ENCODE measurements around the gene TTLL13.
A peak's percentile ranks its signal among the peaks of the same experiment; 100 is the strongest.

TTLL13 gene

DNA sequence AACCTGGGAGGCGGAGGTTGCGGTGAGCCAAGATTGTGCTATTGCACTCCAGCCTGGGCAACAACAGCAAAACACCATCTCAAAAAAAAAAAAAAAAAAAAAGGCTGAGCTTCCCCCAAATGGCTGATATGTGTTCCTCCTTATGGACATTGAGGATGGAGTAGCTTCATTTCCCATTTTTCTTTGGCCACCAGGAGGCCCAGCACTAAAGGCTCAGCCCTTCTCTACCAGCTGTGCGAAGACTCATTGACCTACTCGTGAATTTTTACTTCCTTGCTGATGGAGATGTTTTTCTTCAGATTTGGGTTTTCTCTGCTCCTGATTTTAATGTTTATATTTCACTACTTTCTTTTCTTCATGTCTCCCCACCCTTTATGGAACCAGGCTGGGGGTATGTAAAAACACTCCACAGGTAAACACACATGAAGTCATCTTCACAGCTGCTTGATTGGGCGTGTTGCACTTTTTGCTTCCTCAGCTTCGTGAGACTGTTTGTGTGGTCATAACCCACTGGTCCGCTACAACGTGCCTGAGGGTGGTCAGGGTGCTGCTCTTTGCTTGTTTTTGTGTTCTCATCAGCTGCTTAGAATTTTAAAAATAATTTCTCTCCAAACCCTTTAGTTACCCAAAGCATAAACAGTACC is 34.7 kb upstream of the TTLL13 start:
- DNase-seq = no peak

- DNase-seq = no peak
These were observed 31.5 kb upstream of the TTLL13 start for GRCh38 chr15:90217671-90218394.

- no peak for DNase-seq
These were observed 29.8 kb upstream of the TTLL13 start for GRCh38 chr15:90219421-90220141.

DNA sequence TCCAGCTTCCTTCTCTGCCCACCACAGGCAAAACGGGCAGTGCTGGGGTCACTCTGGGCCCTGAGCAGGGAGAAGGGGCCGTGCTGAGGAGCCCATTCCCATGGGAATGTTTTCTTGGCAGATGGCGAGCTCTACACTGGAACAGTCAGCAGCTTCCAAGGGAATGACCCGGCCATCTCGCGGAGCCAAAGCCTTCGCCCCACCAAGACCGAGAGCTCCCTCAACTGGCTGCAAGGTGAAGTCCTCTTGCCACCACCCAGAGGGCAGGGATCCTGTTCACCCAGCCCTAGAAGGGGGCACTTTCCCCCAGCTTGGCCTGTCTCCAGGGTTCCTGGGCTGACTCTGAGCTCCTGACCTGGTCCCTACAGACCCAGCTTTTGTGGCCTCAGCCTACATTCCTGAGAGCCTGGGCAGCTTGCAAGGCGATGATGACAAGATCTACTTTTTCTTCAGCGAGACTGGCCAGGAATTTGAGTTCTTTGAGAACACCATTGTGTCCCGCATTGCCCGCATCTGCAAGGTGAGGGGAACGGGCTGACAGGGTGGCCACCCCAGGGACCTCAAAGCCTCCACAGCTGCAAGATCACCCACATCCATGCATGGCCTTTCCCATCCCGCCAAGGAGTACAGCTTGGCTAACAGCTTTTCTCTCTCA is 28.0 kb upstream of the TTLL13 start:
- peak; percentile 64 for DNase-seq

- DNase-seq = no peak
These were observed 26.8 kb upstream of the TTLL13 start for GRCh38 chr15:90222547-90222946.

- no peak for DNase-seq
These were observed 25.8 kb upstream of the TTLL13 start for GRCh38 chr15:90223441-90224165.

- no peak for DNase-seq
These were observed 24.3 kb upstream of the TTLL13 start for GRCh38 chr15:90225047-90225446.

DNA sequence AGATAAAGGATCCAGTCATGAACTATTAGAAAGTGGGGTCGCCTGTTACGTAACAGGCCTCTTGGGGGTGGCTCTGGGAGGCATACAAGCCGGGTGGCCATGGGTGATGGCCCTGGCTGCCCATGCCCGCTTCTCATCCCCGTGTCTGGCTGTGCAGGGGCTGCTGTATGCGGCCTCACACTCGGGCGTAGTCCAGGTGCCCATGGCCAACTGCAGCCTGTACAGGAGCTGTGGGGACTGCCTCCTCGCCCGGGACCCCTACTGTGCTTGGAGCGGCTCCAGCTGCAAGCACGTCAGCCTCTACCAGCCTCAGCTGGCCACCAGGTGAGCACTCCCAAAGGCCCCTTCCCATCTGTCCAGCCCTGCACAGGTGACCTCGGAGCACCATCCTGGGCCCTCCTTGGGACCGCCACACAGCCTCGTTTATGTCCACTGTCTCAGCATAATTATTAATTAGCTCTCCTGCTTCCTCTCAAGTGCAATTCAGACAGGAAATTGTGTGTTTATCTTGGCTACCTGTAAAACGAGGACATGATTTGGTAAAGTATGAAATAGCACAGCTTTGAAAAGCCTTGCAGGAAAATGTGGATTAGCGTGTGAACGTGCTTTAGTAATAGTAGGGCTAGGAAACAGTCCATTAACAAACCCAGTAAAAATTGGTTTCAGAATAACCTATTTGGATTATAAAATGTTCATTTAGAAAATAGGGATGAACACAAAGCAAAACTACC is 23.7 kb upstream of the TTLL13 start:
- DNase-seq = no peak

- DNase-seq = no peak
These were observed 22.0 kb upstream of the TTLL13 start for GRCh38 chr15:90227336-90227735.

DNA sequence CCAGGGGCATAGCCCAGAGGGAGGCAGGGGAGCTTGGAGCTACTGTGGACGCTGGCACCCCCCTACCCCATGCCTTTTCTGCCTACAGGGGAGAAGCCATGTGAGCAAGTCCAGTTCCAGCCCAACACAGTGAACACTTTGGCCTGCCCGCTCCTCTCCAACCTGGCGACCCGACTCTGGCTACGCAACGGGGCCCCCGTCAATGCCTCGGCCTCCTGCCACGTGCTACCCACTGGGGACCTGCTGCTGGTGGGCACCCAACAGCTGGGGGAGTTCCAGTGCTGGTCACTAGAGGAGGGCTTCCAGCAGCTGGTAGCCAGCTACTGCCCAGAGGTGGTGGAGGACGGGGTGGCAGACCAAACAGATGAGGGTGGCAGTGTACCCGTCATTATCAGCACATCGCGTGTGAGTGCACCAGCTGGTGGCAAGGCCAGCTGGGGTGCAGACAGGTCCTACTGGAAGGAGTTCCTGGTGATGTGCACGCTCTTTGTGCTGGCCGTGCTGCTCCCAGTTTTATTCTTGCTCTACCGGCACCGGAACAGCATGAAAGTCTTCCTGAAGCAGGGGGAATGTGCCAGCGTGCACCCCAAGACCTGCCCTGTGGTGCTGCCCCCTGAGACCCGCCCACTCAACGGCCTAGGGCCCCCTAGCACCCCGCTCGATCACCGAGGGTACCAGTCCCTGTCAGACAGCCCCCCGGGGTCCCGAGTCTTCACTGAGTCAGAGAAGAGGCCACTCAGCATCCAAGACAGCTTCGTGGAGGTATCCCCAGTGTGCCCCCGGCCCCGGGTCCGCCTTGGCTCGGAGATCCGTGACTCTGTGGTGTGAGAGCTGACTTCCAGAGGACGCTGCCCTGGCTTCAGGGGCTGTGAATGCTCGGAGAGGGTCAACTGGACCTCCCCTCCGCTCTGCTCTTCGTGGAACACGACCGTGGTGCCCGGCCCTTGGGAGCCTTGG is 21.3 kb upstream of the TTLL13 start:
- DNase-seq = no peak

DNA sequence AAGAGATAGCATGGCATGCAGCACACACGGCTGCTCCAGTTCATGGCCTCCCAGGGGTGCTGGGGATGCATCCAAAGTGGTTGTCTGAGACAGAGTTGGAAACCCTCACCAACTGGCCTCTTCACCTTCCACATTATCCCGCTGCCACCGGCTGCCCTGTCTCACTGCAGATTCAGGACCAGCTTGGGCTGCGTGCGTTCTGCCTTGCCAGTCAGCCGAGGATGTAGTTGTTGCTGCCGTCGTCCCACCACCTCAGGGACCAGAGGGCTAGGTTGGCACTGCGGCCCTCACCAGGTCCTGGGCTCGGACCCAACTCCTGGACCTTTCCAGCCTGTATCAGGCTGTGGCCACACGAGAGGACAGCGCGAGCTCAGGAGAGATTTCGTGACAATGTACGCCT is 20.4 kb upstream of the TTLL13 start:
- DNase-seq = no peak

GRCh38 chr15:90230071-90230494 is 19.3 kb upstream of the TTLL13 start:
- DNase-seq = no peak

DNA sequence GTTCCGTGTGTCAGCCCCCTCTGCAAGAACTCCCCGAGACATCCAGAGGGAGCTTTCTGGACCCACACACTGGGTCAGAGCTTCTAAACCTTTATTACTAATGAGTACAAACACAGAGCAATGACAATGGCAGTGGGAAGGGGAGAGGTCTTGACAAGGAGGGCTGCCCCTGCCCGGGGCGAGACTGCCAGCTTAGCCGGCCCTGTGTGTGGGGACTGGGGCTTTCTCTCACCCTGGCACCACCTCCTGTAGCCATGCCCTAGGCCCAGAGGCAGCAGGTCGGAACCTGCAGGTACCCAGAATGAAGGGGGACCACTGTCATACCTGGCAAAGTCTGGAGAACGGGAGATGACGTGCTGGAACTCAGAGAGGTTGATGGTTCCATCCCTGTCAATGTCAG is 18.7 kb upstream of the TTLL13 start:
- DNase-seq = no peak

GRCh38 chr15:90231028-90232017 is 18.0 kb upstream of the TTLL13 start:
- no peak for DNase-seq

DNA sequence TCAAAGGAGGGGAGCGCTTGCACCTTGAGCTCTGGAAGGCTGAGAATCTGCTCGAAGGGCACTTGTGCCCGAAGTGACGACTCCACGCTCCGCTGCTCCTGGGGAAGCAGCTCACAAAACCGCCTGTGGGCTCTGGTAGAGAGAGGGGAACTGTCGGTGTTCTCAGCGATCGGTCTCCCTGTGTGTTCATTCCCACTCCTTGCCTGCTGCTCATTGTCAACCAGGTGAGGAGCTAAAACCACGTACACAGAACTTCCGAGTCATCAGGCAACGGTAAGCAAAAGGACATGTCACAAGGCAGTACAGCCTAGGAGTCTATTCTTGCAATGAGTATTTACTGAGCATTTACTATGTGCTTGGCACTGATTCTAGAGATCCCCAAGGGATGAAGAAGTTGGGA is 17.2 kb upstream of the TTLL13 start:
- DNase-seq = no peak

DNA sequence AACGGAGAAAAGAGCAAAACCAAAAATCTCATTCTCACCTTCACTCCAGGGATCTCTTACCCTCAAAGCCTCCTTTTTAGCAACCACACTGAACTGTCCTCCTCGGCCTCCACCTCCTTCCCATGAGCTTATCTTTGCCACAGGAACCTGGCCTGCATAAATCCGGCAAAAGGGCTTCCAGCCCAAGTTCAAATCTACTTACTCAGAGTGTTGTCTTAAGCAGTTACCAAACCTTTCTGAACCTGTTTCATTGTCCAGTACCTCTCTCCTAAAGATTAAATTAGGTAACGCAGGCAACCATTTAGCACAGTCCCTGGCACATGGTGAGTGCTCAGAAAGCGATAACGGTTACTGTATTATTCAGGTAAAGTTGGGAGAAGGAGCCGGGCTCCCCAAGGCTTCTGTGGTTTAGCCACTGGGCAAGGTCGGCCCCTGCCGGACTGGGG is 16.4 kb upstream of the TTLL13 start:
- DNase-seq = no peak

GRCh38 chr15:90233387-90234095 is 15.8 kb upstream of the TTLL13 start, which contains the start of gene CIB1:
Gene CIB1 (minus strand): TSS chr15:90233941. CDS start chr15:90233885, 56 bp downstream.
- DNase-seq = peak; percentile 98
